ENCODE results near the gene GNPDA2.

- no peak for TF ChIP-seq CTCF (IDR thresholded peaks at IDR 0.05 in 2 of 3, conservative IDR thresholded peaks at IDR 0.05 in 1 of 3; ENCODE audit: insufficient read depth in 2 of 3, low read depth in 1 of 3, low read length in 3 of 3)
- TF ChIP-seq CTBP1 (IDR thresholded peaks at IDR 0.05; ENCODE audit: borderline replicate concordance), result no peak
- TF ChIP-seq EHMT2 (IDR thresholded peaks at IDR 0.05), result no peak
- TF ChIP-seq GATAD2B (IDR thresholded peaks at IDR 0.05; ENCODE audit: borderline replicate concordance), result no peak
- TF ChIP-seq POLR2AphosphoS5 (IDR thresholded peaks at IDR 0.05; ENCODE audit: control insufficient read depth, insufficient read depth, low read depth, low read length), result no peak
- no peak for TF ChIP-seq KLF6 (CRISPR knock-in tag; IDR thresholded peaks at IDR 0.05; ENCODE audit: borderline replicate concordance)
Measured at GRCh38 chr4:44716597-44716996, 9.8 kb downstream of the GNPDA2 start.

Measured in K562 (cell line).